NCI-H2081 treated with DMSO at 0.1 percent for 48 hours (cell line): ENCODE measurements around the gene HPGDS.
"Not testable (repeated sequence)": the region's sequence is repeated elsewhere in the genome, so short reads cannot be mapped to it uniquely, and the experiment has no call there.

ENCODE experiments used
- DNase-seq: peaks from one replicate; lab custom pipeline; 2025; lab: John Stamatoyannopoulos, UW

The HPGDS gene

GRCh38 chr4:94357624-94358023 lies 15.0 kb upstream of the HPGDS start:
- DNase-seq = no peak

DNA sequence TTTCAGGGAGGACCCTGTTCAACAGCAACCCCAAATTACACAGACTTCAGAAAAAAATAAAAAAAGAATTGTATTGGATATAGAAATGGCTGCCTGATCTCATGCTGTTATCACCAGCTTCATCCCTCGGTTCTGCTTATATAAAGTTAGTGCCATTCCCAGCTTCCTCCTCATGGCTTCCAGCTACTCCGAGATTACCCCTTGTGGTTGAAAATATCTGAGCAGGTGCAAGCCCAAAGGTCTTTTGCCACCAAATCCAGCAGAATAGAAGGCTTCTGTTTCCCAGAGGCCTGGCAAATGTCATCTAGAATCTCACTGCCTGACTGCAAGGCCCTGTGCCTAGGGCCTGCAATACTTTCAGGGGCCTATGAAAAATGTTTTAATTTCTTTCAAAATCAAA lies 13.8 kb upstream of the HPGDS start:
- no peak for DNase-seq

DNA sequence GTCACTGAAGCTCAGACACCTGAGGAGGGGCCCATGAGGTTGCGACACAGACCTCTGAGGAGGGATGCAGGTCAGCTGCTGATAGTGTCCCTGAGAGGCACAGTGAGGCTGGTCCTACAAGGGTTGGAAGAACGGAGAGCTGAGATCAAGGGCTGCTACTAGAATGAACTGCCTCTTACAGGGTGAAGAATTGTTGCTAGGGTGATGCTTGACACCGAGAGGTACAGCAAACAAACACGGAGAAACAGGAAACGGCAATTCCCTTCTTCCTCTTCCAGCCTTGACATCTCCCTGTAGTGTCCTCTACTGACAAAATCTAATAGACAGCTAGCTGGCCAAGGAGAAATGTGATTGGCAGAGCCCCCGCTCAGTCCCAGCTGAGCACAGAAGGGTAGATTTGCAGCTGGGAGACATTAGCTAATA lies 11.8 kb upstream of the HPGDS start:
- no peak for DNase-seq

GRCh38 chr4:94352996-94353395 lies 10.4 kb upstream of the HPGDS start:
- no peak for DNase-seq

- DNase-seq = no peak
These were observed 9.5 kb upstream of the HPGDS start for GRCh38 chr4:94352163-94352562.

DNA sequence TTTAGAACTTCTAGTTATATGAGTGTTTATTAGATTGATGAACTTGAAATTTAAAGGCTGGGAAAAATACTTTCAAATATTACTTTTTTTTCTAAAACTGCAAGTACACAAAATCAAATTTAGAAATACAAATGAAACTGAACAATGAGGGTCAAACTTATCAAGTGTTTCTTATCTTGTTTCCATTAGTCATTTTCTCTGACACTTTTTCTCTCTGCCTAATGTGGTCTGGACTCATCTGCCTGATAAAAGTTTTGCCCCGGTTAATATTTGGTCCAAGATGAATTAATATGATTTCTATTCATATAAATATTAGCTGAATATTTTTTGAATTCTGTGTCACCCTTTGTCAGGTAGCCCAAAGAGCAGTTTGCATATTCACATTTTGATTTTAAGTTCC lies 8.7 kb upstream of the HPGDS start:
- no peak for DNase-seq

GRCh38 chr4:94350095-94350494 lies 7.5 kb upstream of the HPGDS start:
- DNase-seq = no peak

- DNase-seq = no peak
These were observed 6.6 kb upstream of the HPGDS start for GRCh38 chr4:94349193-94349592.

- no peak for DNase-seq
These were observed 6.0 kb upstream of the HPGDS start for GRCh38 chr4:94348666-94349065.

DNA sequence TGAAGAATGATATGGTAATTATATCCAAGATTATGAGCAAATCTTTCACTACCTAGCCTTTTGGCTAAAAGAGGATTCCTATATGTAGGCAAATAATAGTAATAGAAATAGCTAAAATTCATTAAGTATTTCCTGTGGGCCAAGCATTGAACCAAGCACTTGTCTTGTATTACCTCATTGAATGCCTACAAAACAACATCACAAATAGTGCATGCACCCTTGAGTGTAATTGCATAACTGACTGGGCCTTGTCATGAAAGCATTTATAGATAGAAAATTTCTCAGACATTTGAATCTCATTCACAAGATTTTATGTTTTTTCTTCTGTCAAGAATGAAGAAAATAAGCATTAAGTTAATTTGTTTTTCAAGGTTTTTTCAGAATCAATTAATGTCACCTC lies 3.9 kb upstream of the HPGDS start:
- no peak for DNase-seq

DNA sequence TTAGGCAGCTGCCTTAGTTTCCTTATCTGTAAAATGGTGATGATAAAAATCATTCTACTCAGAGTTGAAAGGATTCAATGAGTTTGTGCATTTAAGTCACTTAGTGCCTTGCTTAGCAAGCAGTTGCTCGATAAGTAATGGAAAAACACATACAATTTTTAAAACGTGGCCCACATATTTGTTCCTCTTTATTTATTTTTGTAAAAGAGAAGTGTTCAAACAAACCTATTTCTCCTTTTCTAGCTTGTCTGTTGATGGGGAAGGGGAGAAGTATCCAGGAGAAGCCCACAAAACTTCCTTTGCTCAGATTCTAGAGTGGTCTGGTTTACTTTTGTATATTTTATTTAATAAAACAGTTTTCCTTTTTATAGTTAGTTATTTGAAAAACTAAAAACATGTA lies 3.3 kb upstream of the HPGDS start:
- DNase-seq = no peak

GRCh38 chr4:94345266-94345665 lies 2.6 kb upstream of the HPGDS start:
- DNase-seq = no peak

DNA sequence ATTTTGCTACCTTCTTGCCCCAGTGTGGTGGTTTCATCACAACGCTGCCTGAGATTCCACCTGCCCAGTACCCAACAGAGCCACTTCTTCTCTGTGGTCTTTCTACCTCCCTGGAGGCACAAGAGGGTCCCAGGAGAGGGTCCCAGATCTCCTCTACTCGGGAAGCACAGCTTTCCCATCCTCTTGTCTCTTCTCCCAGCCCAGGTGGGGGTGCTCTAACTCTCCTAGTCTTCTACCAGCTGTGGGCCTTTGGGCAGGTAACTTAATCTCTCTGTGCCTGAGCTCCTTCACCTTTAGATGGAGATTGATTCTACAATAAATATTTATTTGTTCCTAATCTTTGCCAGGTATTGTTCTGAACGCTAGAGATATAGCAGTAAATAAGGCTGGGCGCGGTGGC lies 1.8 kb upstream of the HPGDS start:
- DNase-seq = no peak

- no peak for DNase-seq
These were observed 910 bp downstream of the HPGDS start for GRCh38 chr4:94341481-94342370.

GRCh38 chr4:94339779-94340178 lies 2.9 kb downstream of the HPGDS start:
- DNase-seq = no peak

- DNase-seq = no peak
These were observed 3.8 kb downstream of the HPGDS start for GRCh38 chr4:94338681-94339351.

GRCh38 chr4:94336791-94337190 lies 5.8 kb downstream of the HPGDS start:
- not testable (repeated sequence) for DNase-seq

GRCh38 chr4:94336303-94336702 lies 6.3 kb downstream of the HPGDS start:
- no peak for DNase-seq

GRCh38 chr4:94334962-94335361 lies 7.7 kb downstream of the HPGDS start:
- no peak for DNase-seq

GRCh38 chr4:94334476-94334875 lies 8.2 kb downstream of the HPGDS start:
- no peak for DNase-seq

- DNase-seq = no peak
These were observed 8.8 kb downstream of the HPGDS start for GRCh38 chr4:94333866-94334265.

DNA sequence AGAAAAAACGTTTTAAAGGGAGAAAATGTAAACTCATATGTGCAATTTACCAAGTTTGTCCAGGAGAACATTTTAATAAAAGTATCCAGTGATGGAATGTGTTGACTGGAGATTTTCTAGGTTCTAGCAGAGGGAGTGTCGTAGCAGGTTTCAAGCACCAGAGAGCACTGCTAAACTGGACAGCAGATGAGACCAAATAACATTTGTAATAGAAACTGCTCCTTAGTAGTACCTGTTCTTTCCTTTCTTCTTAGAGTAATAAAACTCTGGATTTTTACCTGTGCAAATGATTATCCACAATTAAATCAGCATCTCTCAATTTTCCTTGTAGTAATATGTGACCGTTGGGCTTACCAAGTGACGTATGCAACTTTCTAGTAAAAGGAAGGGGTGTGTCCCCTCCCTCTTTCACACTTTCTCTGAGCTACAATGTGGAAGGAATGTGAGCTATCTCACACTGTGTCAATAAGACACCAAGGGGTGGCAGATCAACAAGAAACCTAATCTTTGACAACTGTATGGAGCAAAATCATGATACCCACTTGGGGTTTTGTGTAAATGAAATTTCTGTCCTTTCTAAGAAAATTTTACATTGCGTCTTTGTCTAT lies 9.5 kb downstream of the HPGDS start:
- no peak for DNase-seq

DNA sequence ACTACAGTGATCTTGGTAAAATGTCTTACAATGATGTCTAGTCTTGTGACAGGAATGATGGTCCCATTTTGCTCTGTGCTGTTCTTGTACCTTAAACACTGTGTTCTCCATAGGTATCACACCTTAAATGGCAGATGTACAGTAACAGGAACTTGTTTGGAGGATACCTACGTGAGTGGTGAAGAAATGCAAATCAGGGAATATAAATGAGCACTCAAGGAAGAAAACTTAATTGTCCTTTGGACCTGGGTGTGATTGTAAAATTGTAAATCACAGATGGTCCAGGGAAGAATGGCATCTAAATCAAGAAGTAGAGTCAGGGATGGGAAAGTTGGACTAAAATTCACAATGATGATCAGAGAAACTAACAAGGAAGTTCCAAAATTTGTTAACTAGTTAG lies 12.7 kb downstream of the HPGDS start:
- no peak for DNase-seq
